GM21381 (cell line): Measurements from ENCODE around the gene CPPED1.
A peak's percentile ranks its signal among the peaks of the same experiment; 100 is the strongest.
"Not testable (repeated sequence)": the region's sequence is repeated elsewhere in the genome, so short reads cannot be mapped to it uniquely, and the experiment has no call there.

ENCODE experiments used
- ATAC-seq: cut with Tn5 transposase; IDR thresholded peaks from one replicate; pipeline ENCODE4 v1.9.1; 2021; ENCODE audit warnings: mild to moderate bottlenecking, moderate library complexity; ENCODE audit not compliant: unreplicated experiment

The CPPED1 gene, protein sequence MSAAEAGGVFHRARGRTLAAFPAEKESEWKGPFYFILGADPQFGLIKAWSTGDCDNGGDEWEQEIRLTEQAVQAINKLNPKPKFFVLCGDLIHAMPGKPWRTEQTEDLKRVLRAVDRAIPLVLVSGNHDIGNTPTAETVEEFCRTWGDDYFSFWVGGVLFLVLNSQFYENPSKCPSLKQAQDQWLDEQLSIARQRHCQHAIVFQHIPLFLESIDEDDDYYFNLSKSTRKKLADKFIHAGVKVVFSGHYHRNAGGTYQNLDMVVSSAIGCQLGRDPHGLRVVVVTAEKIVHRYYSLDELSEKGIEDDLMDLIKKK

DNA sequence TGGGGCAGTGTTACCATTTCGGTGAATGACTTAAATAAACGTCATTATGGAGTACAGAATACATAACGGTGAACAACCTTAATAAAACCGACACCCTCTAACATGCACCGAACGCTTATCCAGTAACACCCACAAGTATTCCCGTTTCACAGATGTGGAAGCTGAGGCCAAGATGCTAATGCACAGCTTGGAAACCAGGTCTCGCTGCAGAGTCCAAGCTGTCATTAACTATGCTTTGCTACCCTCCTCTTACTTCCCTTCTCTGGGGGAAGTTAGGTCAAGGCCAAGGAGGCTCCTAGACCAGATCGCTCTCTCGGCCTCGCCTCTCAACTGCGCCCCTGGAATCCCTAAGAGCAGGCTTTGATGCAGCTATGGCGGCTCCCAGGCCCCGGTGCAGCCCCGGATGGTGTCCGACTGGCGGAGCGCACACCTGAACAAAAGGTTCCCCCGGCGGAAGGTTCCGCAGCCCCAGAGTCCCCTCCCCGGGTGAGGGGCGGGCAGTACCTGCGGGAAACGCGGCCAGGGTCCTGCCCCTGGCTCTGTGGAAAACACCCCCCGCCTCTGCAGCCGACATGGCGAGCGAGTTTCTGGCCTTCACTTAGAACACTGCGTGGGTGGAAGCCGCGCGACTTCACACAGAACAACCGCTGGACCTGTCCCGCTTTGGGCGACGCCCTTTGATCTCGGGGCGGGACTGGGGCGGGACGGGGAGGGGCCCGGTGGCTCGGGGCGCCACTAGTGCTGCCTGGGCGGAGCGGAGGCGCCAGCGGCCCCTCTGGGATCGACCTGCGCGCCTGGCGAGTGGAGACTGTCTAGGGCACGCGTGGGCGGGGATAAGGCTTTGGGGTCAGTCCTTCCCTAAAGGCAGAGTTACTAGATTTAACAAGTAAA, at the start of gene CPPED1:
TSS of gene CPPED1 (minus strand) at position 685 of the 891 bp plus-strand sequence. CDS start at position 574, 111 bp downstream.
- ATAC-seq: peak; percentile 82

DNA sequence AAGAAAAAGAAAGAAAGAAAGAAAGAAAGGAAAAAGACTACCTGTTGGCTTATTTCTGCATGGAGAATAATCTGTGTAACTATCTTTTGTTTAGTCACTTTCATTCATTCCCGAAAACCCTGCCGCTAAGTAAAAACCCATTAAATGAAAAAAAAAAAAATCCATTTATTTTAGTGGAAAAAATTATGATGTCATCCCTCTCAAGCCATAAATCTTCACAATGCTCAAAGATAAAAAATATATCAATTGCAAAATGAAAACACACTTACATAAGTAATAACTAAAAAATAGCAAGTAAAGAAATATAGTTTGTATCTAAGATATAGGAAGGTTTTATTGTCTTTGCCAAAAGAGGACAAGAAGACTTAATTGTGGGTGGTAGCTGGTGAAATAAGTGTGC, 46.5 kb upstream of the CPPED1 start:
- ATAC-seq: no peak

DNA sequence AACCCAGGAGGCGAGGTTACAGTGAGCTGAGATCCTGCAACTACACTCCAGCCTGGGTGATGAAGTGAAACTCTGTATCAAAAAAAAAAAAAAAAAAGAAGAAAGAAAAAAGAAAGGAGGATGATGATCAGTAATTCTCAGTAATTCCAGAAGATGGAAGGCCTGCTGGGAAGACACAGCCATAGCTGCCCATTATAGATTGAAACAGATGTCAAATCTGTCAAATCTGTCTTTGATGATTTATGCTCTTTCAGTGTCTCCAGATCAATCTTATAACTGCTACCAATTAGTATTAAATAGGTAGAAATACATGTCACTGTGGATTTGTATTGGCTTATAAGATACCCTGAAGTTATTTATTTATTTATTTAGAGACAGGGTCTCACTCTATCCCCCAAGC, 42.9 kb upstream of the CPPED1 start:
- no peak for ATAC-seq

DNA sequence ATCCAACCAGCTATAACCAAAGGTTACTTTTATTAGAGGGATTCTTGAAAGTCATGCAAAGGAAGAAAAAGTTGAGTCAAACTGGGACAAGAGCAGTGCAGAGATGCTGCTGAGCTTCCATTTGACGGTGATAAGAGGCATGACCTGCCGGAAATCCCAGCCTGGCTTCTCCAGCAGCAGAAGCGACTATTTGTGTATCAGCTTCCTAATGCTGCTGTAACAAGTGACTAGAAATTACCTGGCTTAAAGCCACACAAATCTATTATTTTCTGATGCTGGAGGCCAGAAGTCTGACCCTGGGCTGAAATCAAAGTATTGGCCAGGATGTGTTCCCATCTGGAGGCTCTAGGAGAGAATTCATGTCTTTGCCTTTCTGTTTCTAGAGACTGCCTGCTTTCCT, 41.6 kb upstream of the CPPED1 start:
- no peak for ATAC-seq

DNA sequence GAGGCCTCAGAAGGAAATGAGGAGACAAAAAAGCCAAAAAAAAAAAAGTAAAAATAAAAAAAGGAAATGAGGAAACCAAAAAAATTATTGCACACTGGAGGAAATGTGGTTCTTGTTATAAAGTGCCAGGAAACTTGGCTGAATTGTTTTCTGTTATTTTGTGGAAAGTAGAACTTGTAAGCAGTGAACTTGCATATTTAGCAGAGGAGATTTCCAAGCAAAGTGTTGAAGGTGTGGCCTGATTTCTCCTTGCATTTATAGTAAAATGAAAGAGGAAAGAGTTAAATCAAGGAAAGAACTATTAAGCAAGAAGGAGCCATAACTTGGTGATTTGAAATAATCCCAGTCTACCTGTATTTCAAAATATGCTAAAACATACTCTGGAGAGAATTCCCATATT, 34.1 kb upstream of the CPPED1 start:
- no peak for ATAC-seq

DNA sequence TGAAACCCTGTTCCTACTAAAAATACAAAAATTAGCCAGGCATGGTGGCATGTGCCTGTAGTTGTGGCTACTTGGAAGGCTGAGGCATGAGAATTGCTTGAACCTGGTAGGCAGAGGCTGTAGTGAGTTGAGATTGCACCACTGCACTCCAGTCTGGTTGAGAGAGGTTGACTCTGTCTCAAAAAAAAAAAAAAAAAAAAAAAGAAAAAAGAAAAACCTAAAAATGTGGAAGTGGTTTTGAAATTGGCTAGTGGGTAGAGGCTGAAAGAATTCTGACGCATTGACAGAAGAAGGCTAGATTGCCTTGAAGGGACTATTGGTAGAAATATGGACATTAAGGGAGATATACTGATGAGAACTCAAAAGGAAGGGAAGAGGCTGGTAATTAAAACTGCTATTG, 33.6 kb upstream of the CPPED1 start:
- no peak for ATAC-seq

DNA sequence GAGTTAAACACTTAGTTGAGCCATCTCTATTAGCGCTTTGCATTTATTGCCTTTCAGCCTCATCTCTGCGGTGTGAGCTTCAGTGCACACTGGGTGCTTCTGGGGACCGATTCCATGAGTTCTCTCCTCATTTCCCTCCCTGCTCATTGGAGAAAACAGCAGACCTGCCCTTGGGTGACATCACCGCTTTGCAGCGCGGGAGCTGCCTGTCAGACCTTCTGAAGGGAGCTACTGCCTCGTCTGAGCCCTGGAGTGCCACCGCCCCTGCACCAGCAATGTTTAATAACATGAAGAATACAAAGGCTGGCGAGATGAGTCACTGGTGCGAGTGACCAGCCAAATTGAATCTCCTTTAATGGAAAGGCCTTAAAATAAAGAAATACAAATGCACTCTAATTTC, 30.2 kb upstream of the CPPED1 start:
- ATAC-seq: no peak

DNA sequence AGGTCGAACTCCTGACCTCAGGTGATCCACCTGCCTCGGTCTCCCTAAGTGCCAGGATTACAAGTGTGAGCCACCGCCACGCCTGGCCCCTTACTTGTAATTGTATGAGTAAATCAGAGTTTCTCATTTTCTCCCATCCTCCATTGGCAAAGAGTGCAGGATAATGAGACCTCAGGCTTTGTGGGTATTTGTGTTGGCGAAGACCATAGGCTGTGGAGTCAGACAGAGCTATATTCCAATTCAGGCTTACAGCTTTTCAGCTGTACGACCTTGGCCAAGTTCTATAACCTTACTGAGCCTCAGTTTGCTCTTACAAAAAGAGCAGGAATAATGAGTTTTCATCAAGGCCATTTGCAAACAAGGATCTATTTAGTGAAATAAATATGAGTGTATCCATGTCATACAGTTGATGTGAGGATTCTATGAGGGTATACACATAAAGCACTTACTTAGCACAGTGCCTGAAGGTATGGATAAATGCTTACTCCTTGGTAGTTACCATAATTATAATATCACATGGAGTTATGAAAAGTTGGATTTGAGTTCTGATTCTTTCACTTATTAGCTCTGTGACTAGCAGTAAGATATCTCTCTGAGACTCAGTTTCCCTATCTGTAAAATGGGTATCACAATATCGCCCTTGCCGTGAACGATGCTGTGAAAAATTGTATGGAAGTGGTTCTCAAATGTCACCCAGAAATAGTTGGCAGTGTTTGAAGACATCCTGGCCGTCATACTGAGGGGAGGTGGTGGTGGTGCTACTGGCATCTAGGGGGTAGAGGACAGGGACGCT, 25.6 kb upstream of the CPPED1 start:
- ATAC-seq: no peak

DNA sequence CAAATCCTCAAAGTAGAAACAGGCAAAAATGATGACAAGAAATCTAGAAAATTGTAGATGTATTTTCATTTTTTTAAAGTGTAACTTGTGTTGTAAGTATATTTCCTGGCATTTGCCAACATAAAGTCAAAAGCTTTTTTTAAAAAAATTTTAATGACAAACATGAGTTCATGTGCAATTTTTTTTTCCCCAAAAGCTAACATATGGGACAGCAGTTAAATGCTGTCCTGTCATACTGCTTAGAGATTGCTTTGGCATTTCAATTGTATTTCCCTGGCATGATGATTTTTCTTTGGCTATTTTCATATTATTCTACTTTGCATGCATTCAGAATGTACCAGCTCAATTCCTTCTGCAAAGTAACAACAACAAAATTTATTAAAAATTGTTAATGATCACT, 24.5 kb upstream of the CPPED1 start:
- ATAC-seq: no peak

DNA sequence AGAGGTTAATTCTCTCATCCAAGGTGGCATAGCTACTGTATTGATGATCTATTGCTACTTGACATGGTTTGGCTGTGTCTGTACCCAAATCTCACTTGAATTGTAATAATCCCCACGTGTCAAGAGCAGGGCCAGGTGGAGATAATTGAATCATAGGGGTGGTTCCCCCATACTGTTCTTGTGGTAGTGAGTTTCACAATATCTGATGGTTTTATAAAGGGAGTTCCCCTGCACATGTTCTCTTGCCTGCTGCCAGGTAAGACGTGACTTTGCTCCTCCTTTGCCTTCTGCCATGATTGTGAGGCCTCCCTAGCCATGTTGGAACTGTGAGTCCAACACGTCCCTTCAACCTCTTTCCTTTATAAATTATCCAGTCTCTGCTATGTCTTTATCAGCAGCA, 22.9 kb upstream of the CPPED1 start:
- no peak for ATAC-seq

DNA sequence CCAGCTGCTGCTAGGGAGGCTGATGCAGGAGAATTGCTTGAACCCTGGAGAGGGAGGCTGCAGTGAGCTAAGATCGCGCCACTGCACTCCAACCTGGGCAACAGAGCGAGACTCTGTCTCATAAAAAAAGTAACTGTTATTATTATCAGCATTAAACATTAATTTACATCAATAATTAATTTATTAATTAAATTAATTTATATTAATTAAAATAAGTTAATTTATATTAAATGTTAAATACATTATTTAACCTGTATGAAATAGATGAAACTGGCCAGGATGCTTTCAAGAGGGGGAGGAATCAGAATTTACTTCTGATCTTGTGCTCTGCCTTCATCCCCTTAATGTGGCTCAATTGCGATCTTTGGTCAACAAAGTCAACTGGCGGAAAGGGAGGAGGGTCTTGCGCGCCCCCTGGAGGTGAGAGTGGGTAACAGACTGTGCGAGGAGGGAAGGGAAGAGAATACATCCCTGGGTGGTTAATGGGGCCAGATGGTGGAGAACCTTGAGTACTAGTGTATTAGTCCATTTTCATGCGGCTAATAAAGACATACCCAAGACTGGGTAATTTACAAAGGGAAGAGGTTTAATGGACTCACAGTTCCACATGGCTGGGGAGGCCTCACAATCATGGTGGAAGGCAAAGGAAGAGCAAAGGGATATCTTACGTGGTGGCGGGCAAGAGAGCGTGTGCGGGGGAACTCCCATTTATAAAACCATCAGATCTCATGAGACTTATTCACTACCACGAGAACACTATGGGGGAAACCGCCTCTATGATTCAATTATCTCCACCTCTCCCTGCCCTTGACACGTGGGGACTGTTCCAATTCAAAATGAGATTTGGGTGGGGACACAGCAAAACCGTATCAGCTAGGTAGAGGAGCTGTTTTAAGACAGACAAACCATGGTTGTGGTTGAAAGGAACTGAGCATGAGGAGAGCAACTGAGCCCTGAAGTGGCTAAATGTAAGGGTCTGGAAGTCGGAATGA, 15.7 kb upstream of the CPPED1 start:
- ATAC-seq: peak; percentile 51

DNA sequence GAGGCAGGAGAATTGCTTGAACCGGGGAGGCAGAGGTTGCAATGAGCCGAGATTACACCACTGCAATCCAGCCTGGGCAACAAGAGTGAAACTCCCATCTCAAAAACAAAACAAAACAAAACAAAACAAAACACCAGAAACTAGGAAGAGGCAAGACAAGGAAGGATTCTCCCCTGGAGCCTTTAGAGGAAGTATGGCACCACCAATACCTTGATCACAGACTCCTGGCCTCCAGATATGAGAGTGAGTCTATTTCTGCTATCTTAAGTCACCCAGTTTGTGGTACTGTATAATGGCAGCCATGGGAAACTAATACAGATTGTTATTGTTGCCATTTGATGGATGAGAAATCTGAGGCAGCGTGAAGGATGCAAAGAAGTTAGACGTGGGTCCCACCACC, 14.6 kb upstream of the CPPED1 start:
- no peak for ATAC-seq

DNA sequence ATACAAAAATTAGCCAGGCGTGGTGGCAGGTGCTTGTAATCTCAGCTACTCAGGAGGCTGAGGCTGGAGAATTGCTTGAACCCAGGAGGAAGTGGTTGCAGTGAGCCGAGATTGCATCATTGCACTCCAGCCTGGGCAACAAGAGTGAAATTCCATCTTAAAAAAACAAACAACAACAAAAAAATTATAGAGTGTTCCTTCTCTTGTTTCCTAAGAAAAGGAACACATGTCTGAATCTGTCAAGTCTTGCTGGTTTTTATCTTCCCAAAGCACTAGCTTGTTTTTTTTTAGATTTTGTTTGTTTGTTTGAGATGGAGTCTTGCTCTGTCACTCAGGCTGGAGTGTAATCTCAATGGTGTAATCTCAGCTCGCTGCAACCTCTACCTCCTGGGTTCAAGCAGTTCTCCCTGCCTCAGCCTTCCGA, 13.1 kb upstream of the CPPED1 start:
- ATAC-seq: not testable (repeated sequence)

DNA sequence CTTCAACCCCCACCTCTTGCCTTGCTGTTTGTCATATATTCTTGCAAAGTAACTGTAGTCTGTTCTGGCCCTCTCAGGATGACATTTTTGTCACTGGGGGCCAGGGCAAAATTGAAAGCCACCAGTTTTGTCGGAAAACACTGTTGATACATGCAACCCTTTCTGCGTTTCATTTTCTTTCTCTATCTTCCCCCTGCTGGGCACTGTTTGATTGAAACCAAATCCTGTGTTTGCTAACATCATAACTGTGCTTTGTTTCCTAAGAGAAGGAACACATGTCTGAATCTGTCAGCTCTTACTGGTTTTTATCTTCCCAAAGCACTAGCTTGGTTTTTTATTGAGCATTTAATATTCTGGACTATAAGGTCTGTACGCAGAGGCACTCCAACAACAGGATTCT, 11.7 kb upstream of the CPPED1 start:
- ATAC-seq: no peak

DNA sequence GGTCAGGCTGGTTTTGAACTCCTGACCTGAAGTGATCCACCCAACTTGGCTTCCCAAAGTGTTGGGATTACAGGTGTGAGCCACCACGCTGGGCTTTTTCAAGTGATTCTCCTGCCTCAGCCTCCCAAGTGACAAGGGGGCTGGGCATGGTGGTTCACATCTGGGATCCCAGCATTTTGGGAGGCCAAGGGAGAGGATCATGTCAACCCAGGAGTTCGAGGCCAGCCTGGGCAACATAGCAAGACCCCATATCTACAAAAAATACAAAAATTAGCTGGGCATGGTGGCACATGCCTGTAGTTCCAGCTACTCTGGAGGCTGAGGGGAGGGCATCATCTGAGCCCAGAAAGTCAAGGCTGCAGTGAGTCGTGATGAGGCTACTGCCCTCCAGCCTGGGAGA, 10.0 kb upstream of the CPPED1 start:
- ATAC-seq: not testable (repeated sequence)

DNA sequence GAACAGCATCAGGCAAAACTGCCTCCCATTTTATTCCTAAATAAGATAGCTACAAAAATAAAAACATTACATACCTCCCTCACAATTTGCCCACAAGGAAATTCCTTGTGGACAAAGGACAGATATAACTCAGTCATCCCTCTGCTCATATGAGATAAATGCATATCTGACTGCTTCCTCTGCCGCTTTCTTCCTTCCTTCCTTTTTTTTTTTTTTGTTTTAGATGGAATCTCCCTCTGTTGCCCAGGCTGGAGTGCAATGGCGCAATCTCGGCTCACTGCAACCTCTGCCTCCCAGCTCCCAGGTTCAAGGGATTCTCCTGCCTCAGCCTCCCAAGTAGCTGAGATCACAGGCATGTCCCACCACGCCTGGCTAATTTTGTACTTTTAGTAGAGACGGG, 9.6 kb upstream of the CPPED1 start:
- not testable (repeated sequence) for ATAC-seq

DNA sequence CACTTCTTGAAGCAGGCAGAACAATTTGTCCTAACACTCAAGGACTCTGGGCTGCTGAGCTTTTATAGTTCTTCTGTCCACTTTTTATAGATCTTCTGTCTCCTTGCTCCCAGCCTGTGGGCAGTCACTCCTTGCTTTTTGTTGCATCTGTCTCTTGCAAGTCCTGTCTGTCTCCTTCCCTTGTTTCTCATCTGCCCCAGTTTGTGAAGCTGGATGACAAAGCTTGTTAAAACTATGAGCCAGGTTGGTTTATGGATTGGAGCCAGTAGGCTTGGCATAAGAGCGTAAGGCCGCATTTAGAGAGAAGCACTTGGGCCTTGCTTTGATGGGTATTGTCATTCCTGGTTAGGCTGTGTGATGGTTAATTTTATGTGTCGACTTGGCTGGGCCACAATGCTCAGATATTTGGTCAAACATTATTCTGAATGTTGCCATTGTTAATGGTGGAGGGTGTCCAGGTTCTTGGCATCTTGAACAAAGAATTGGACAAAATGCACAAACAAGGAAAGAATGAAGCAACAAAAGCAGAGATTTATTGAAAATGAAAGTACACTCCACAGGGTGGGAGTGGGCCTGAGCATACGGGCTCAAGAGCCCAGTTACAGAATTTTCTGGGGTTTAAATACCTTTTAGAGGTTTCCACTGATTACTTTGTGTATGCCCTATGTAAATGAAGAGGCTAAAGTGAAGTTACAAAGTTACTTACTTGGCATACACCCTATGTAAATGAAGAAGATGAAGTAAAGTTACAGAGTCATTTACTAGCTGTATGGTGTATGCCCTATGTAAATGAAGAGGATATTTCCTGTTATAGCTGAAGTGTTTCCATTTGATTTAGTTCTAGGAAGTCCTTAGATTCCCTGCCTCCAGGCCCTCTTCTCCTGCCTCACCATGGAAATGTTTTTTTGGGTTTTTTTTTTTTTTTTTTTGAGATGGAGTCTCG, 8.0 kb upstream of the CPPED1 start:
- ATAC-seq: no peak

DNA sequence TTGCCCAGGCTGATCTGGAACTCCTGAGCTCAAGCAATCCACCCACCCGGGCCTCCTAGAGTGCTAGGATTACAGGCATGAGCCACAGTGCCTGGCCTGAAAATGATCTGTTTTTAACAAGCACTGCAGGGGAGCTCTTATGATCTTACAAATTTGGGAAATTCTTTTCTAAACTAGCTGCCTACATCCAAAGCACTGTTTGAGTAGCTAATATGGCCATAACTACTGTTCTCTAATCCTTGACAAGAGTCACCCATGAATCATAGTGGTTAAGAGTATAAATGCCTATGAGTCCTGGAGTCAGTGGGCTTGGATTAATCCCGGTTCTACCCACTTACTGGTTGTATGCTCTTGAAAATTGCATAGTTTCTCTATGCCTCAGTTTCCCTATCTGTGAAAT, 1.4 kb upstream of the CPPED1 start:
- ATAC-seq: no peak

DNA sequence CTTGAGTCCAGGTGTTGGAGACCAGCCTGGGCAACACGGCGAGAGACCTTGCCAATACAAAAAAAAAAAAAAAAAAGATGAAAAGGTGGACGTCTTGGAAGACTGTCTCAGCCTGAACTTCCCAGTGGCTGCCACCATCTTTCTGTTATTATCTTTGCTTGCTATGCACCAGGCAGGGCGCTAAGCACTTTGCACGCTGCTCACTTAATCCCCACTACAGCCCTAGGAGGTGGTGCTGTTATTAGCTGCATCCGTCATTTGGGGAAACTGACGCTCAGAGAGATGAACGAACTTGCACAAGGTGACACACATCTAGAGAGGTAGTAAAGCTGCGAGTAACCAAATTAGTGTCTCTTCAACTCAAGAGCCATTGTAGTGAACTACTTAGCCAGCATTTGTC, 708 bp upstream of the CPPED1 start:
- no peak for ATAC-seq
